GM21529 (cell line): ENCODE data around the gene ASB13.
"Not testable (repeated sequence)": the region's sequence is repeated elsewhere in the genome, so short reads cannot be mapped to it uniquely, and the experiment has no call there.

ENCODE experiments used
- ATAC-seq: cut with Tn5 transposase; IDR thresholded peaks from one replicate; pipeline ENCODE4 v1.9.1; 2021; ENCODE audit not compliant: unreplicated experiment

ASB13 gene

GRCh38 chr10:5625992-5626777, 40.2 kb downstream of the ASB13 start:
- no peak for ATAC-seq

- ATAC-seq = no peak
Measured at GRCh38 chr10:5624701-5625100, 41.7 kb downstream of the ASB13 start.

- ATAC-seq = peak; percentile 94
Measured at GRCh38 chr10:5623081-5623748, 43.2 kb downstream of the ASB13 start.

- no peak for ATAC-seq
Measured at GRCh38 chr10:5622186-5622960, 44.0 kb downstream of the ASB13 start.

- ATAC-seq = not testable (repeated sequence)
Measured at GRCh38 chr10:5621371-5621770, 45.0 kb downstream of the ASB13 start.

- no peak for ATAC-seq
Measured at GRCh38 chr10:5620966-5621365, 45.4 kb downstream of the ASB13 start.

- no peak for ATAC-seq
Measured at GRCh38 chr10:5620223-5620721, 46.1 kb downstream of the ASB13 start.

- ATAC-seq = no peak
Measured at GRCh38 chr10:5619362-5620211, 46.8 kb downstream of the ASB13 start.

GRCh38 chr10:5618829-5619228, 47.6 kb downstream of the ASB13 start:
- no peak for ATAC-seq

- ATAC-seq = no peak
Measured at GRCh38 chr10:5618042-5618441, 48.4 kb downstream of the ASB13 start.

- ATAC-seq = no peak
Measured at GRCh38 chr10:5617521-5617920, 48.9 kb downstream of the ASB13 start.

GRCh38 chr10:5616836-5617235, 49.6 kb downstream of the ASB13 start:
- ATAC-seq = no peak

- ATAC-seq = no peak
Measured at GRCh38 chr10:5616046-5616445, 50.3 kb downstream of the ASB13 start.

- no peak for ATAC-seq
Measured at GRCh38 chr10:5615316-5615715, 51.1 kb downstream of the ASB13 start.

- ATAC-seq = no peak
Measured at GRCh38 chr10:5614155-5614721, 52.2 kb downstream of the ASB13 start.

- ATAC-seq = no peak
Measured at GRCh38 chr10:5613481-5614154, 52.8 kb downstream of the ASB13 start.

- no peak for ATAC-seq
Measured at GRCh38 chr10:5611899-5612680, 54.3 kb downstream of the ASB13 start.

- ATAC-seq = no peak
Measured at GRCh38 chr10:5609952-5610616, 56.3 kb downstream of the ASB13 start.
